GM18507 (cell line): ENCODE measurements around the gene PPIE.
A peak's percentile ranks its signal among the peaks of the same experiment; 100 is the strongest.

Experiments
- DNase-seq: peaks from one replicate; pipeline ENCODE4 v3.0.0; 2011; ENCODE audit warnings: low read depth; ENCODE audit not compliant: insufficient read length; ENCODE audit errors: extremely low spot score
- FAIRE-seq: peaks from 2 replicates; lab custom pipeline; 2011; peaks lifted over from hg19 to GRCh38; lab: Jason Lieb, UNC

The PPIE gene

DNA sequence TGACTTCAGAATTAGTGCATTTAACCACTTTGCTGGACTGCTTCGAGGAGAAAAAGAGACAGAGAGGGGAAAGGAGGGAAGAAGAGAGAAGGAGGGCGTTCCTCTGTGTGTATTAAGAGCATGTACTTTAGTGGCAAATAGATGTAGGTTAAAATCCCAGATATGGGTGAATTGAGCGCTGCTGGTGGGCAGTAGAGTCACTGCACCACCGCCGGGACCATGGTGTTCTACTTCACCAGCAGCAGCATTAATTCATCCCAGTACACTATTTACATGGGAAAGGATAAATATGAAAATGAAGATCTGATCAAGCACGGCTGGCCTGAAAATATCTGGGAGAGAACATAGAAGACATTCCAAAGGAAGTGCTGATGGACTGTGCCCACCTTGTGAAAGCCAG, 20.9 kb upstream of the PPIE start:
- no peak for FAIRE-seq

GRCh38 chr1:39720094-39720999, 18.3 kb upstream of the PPIE start:
- FAIRE-seq = peak; percentile 82

More for the DNA sequence above, 20.9 kb upstream of the PPIE start:
- no peak for DNase-seq

DNA sequence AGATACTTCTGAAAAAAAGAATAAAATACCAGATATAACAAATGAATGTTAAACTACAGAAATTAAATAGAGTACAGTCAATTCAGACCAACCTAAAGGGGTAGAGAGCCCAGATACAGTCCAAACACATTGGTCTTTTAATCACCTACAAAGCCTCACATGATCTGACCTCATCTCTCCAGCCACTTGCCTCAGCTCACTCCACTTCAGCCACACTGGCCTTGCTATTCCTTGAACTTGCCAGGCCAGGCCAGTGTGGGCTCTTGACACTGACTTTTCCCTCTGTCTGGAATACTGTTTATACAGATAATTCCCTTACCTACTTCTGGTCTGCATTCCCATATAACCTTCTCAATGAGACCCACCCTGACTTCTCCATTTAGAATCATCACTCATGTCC, 17.0 kb upstream of the PPIE start:
- no peak for DNase-seq
- FAIRE-seq = no peak

More at GRCh38 chr1:39720094-39720999, 18.3 kb upstream of the PPIE start:
- no peak for DNase-seq

- no peak for FAIRE-seq
- no peak for DNase-seq
Measured at GRCh38 chr1:39722495-39722894, 16.2 kb upstream of the PPIE start.

GRCh38 chr1:39726600-39726999, 12.1 kb upstream of the PPIE start:
- DNase-seq (no peak), FAIRE-seq (no peak)

- DNase-seq = no peak
- FAIRE-seq = peak; percentile 58
Measured at GRCh38 chr1:39727221-39727931, 11.3 kb upstream of the PPIE start.

GRCh38 chr1:39727932-39728317, 10.8 kb upstream of the PPIE start:
- FAIRE-seq (no peak), DNase-seq (no peak)

DNA sequence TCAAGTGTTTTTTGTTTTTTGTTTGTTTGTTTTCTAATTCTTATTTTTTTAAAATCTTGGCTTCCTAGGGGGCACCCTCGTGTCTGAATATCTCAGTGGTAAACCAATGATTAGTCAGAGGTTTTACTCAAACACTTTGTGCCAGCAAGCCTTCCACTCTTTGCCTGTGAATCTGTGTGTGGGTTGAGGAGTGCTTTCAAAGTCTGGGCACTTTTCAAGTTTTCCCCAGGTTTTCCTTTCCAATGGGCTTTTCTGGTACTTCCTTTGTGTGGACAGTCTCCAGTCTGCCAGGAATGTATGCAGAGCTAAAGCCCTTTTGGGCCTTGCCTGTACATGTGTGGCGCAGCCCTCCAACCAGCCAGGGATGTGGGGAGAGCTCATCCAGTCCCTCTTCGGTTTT, 9.7 kb upstream of the PPIE start:
- no peak for FAIRE-seq

DNA sequence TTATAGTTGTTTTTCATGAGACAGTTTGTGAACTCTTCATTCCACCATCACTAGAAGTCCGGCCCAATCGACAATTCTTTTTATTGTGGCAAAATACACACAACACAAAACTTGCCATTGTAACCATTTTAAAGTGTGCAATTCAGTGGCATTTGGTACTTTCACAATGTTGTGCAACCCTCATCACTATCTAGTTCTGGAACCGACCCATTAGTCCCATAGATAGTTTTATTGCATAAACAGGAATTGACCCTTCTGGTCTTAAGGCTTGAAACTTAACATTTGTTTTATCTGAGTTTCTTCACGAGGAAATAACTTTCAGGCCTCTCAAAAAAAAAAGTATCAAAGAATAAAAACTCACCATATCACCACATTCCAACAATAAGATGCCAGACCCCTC, 8.8 kb upstream of the PPIE start:
- FAIRE-seq = no peak

More for the DNA sequence above, 9.7 kb upstream of the PPIE start:
- no peak for DNase-seq

GRCh38 chr1:39732730-39733129, 6.0 kb upstream of the PPIE start:
- DNase-seq = no peak
- FAIRE-seq = no peak

More for the DNA sequence above, 8.8 kb upstream of the PPIE start:
- no peak for DNase-seq

- DNase-seq = no peak
- no peak for FAIRE-seq
Measured at GRCh38 chr1:39733161-39733560, 5.5 kb upstream of the PPIE start.

DNA sequence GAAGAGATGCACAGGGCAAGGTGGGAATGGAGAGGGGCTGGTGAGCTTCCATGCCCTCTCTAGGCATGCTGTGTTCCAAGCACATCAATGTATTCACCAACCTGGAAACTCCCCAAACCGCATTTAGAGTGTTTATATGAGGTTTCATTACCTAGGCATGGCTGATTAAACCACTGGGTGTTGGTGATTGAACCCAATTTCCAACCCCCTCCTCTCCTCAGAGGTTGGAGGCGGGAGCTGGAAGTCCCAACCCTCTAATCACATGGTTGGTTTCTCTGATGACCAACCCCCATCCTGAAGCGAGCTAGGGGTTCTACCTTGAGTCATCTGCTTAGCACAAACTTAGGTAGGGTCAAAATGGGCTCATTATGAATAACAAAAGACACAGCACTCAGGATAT, 3.0 kb upstream of the PPIE start:
- FAIRE-seq (no peak), DNase-seq (no peak)

DNA sequence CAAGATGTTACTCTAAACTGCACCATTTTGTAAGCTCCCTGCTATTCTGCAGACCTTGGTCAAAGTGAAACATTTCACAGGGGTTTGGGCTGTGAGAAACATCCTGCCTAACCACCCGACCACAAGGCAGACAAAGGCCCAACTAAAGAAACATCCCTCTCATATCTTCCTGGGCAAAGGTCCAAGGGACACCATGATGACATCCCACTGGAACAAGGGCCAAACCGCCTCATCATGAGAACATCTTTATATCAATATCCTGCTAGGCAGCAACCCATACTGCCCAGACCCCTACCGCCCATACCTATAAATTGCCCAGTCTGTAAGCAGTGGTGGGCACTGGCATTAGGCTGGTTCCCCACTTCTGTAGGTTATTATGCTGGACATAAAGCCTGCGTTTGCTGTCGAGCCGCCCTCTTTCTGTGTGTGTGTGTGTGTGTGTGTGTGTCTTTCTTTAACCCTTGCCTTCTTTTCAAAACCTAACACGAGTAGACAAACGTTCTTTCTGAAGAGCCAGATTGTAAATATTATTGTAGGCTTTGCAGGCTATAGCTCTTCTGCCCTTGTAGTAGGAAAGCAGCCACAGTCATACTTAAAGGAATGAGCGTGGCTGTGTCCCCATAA, 1.0 kb upstream of the PPIE start:
- DNase-seq (no peak), FAIRE-seq (peak; percentile 15)

- FAIRE-seq (no peak), DNase-seq (no peak)
Measured at GRCh38 chr1:39745016-39745670, 6.5 kb downstream of the PPIE start.

GRCh38 chr1:39751595-39751994, 12.9 kb downstream of the PPIE start:
- FAIRE-seq (no peak), DNase-seq (no peak)

DNA sequence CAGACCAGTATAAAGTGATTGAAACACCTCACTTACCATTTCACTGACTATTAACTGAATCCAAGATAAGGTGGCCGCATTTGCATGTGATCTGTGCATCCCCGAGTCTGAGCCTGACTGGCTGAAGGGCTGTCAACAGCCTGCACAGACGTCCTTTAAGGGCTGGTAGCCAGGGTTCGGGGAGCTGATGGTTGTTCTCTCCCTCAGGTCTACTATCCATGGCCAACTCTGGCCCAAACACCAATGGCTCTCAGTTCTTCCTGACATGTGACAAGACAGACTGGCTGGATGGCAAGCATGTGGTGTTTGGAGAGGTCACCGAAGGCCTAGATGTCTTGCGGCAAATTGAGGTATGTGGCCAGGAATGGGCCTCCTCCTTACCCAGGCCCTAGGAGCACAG, 14.0 kb downstream of the PPIE start:
- FAIRE-seq (no peak), DNase-seq (no peak)

GRCh38 chr1:39753132-39754025, 14.7 kb downstream of the PPIE start:
- DNase-seq = no peak
- FAIRE-seq = no peak

DNA sequence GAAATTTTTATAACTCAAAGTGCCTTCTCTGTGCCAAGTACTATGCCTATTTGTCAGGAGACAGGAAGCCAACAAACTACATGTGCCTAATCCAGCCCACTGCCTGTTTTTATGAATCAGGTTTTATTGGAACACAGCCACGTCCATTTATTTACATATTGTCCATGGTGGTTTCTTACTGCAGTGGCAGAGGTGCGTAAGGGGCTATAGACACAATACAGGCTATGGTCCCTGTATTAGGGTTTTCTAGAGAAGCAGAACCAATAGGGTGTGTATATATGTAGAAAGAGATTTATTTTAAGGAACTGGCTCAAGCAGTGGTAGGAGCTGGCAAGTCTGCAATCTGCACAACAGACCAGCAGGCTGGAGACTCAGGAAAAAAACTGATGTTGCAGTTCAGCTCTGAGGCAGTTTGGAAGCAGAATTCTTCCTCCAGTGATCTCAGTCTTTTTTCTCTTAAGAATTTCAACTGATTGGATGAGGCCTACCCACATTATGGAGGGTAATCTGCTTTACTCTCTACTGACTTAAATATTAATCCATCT, 15.4 kb downstream of the PPIE start:
- no peak for DNase-seq

More for the DNA sequence above, 15.4 kb downstream of the PPIE start:
- FAIRE-seq = no peak
